BJ (cell line): ENCODE results near the gene PKD2. TPM values are rescaled to one million over a fixed set of nuclear protein-coding genes. Genes with fewer than 3 reads are reported as not detected.

Experiments used
- CTCF ChIA-PET: fragments of 350-600 bp; formaldehyde crosslinking; extraction: SDS; loops from one replicate; lab custom pipeline; 2021; ENCODE audit warnings: antibody characterized with exemption, inconsistent platforms; lab: Yijun Ruan, JAX
- POLR2A ChIA-PET: fragments of 300-600 bp; sonication (Branson Sonifier 250); formaldehyde crosslinking; extraction: SDS; loops from one replicate; lab custom pipeline; 2021; ENCODE audit warnings: antibody characterized with exemption; lab: Charles Lee
- DNase-seq: peaks from one replicate; pipeline ENCODE4 v3.0.0-alpha.2; 2011; ENCODE audit warnings: low read depth
- H3K27me3 ChIP-seq: 2 replicates; pipeline ENCODE4 v1.6.0; 2011; ENCODE audit warnings: low read length; ENCODE audit not compliant: control insufficient read depth, insufficient read depth
- H3K36me3 ChIP-seq: 2 replicates; pipeline ENCODE4 v1.5.1; 2011; ENCODE audit warnings: low read length; ENCODE audit not compliant: control insufficient read depth, insufficient read depth
- H3K4me3 ChIP-seq: 2 replicates; pipeline ENCODE4 v1.5.1; 2011; ENCODE audit warnings: low read depth, mild to moderate bottlenecking, control low read depth, low read length
- CTCF ChIP-seq: IDR thresholded peaks from 2 replicates; pipeline ENCODE4 v1.5.1; 2011; ENCODE audit warnings: low read depth, mild to moderate bottlenecking, control low read depth, inconsistent platforms, low read length, moderate library complexity; ENCODE audit not compliant: insufficient read depth
- polyA plus RNA-seq: library from polyadenylated mRNA; depleted of rRNA; stranded (reverse); fragments of >200 nt; gene quantifications from 2 replicates; pipeline ENCODE4 v1.2.3, GENCODE V29; 2011

Gene PKD2
- polyA plus RNA-seq, 1 experiment: 67.0 TPM

DNA sequence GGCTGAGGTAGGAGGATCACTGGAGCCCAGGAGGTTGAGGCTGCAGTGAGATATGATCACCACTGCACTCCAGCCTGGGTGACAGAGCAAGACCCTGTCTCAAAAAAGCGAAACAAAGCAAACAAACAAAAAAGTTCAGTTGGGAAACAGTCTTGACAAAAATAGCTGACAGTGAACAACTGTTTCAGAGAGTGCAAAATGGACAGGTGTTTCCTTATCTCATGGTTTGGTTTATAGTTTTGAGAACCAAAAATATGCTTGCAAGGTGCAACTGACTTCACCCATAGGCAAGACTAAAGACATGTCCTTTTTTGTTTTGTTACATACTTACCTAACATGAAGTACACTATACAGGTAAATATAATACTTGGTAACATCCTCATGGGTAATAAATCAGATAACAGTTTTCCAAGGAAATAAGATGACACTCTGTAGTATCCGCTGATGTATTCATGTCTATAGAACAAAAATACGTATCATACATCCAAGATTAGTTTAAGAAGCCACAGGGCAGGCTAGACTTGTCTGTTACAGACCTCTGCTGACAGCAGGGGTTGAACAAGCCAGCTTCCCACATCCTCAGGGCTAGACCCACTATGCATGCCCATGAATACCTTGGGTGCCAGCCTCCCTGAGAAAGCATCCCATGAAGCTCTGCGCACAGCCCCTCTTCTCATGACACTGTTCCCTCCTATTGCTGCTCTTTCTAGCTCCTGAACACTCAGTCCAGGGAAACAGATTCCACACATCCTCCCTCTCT, 91.7 kb downstream of the PKD2 start:
- Histone ChIP-seq H3K27me3 (no peaks in the 10 kb centered on the region; the same call in 1 of the 2 replicates), H3K4me3 (no peak overlapping the region), H3K36me3 (no peaks in the 10 kb centered on the region)
- DNase-seq: no peak
- POLR2A ChIA-PET: no interaction called here
- no peak for TF ChIP-seq CTCF
- CTCF ChIA-PET: interaction anchor here (1.3 kb wide), 1 partner anchor 11 kb away, joined by 6 read pairs; no protein-coding TSS in a partner anchor

DNA sequence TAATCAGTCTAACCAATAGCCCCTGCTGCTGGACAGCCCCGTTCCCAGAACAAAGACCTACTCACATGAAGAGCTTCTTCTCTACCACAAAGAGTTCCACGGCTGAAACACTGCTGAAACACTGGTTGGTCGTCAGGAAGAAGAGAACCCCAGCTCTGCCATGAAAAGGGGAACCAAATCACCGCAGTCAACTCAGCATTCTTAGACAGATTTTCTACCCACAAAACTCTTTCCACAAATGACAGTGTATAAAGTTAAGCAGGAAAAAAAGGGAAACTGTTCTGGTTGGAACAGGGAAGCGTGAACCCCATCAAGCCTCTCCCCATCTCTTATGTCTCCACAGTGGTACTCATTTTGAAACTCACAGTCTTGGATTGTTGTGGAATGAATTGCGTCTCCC, 93.7 kb downstream of the PKD2 start:
- Histone ChIP-seq H3K4me3 (no peak overlapping the region), H3K36me3 (no peaks in the 10 kb centered on the region), H3K27me3 (no peaks in the 10 kb centered on the region)
- POLR2A ChIA-PET: no interaction called here
- no peak for TF ChIP-seq CTCF
- CTCF ChIA-PET: interaction anchor here (0.6 kb wide), 1 partner anchor 217 kb away, joined by 4 read pairs; no protein-coding TSS in a partner anchor
- no peak for DNase-seq

GRCh38 chr4:88102026-88102425, 94.6 kb downstream of the PKD2 start:
- DNase-seq: no peak
- no peak for TF ChIP-seq CTCF
- no peaks in the 10 kb centered on the region for H3K27me3 ChIP-seq
- POLR2A ChIA-PET: no interaction called here
- CTCF ChIA-PET: no interaction called here
- no peaks in the 10 kb centered on the region for H3K36me3 ChIP-seq
- no peak overlapping the region for H3K4me3 ChIP-seq

DNA sequence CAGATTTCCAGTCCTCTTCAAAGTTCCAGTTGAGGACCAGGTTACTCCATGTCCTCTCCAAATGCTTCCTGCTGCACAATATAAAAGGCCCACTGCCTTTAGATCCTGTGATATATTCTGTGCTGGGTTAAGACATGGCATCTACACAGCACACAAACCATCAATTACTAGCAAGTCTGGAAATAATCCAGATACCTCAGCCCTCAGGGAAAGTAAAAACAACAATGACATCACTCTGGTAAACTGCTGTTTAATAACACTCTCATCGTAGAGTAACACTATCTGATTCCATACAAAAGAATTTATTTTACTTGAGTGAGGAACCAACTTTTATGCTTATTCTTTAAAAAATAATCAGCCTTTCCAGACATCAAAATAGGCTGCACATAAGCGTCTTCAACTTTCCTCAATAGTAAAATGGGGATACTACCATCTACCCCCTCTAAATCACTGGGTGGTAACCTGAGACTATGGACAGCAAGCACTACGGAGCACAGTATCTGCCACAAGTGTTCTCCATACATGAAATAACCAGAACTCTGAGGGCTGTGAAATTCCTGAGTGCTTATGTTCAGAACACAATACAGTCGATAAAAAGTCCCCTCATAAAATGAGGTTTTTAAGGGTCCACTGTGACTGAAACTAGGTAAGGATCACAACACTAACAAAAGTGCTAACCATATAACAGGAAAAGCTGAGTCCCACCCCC, 97.6 kb downstream of the PKD2 start:
- ChIA-PET CTCF (interaction anchor here (0.8 to 1.0 kb wide), 2 partner anchors 8 to 168 kb away, joined by 3 read pairs; no protein-coding TSS in a partner anchor), POLR2A (no interaction called here)
- TF ChIP-seq CTCF: no peak
- Histone ChIP-seq H3K4me3 (no peak overlapping the region), H3K27me3 (no peaks in the 10 kb centered on the region), H3K36me3 (no peaks in the 10 kb centered on the region)
- peak; percentile 54 for DNase-seq

DNA sequence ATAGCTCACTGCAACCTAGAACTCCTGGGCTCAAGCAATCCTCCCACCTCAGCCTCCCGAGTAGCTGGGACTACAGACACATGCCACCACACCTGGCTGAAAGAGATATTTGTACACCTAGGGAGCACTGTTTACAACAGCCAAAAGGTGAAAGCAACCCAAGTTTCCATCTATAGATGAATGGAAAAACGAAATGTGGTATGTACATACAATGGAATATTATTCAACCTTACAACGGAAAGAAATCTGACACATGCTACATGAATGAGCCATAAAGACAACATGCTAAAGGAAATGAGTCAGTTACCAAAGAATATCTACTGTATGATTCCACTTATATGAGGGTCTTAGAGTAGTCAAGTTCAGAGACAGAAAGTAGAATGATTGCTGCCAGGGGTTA, 98.8 kb downstream of the PKD2 start:
- H3K36me3 ChIP-seq: no peaks in the 10 kb centered on the region
- ChIA-PET POLR2A (no interaction called here), CTCF (interaction anchor here (1.4 kb wide), 1 partner anchor 52 kb away, joined by 3 read pairs; the partner anchor contains the start of gene ABCG2)
- no peak overlapping the region for H3K4me3 ChIP-seq
- H3K27me3 ChIP-seq: no peaks in the 10 kb centered on the region
- no peak for DNase-seq
- no peak for TF ChIP-seq CTCF
